Activated T-cell treated with anti-CD3 and anti-CD28 coated beads, Interleukin-2, amount 50 U/mL, for 4 hours (primary cell): ENCODE measurements around the gene RGS6. TPM values are rescaled to one million over a fixed set of nuclear protein-coding genes. Genes with fewer than 3 reads are reported as not detected.

Source experiments
- ATAC-seq, 2 donors: fragments of 200-7000 bp; cut with Tn5 transposase; one replicate each; pipeline ENCODE4 v1.10.0; 2021
- DNase-seq: peaks from one replicate; pipeline ENCODE4 v3.0.0-alpha.2; 2020
- H3K27me3 Mint-ChIP-seq: one replicate; pipeline ENCODE4 v1.8.0; 2021; ENCODE audit warnings: low read depth, mixed read lengths
- H3K36me3 Mint-ChIP-seq: one replicate; pipeline ENCODE4 v1.8.0; 2022; ENCODE audit warnings: mixed read lengths; ENCODE audit not compliant: insufficient read depth
- H3K4me1 Mint-ChIP-seq: one replicate; pipeline ENCODE4 v1.8.0; 2021; ENCODE audit warnings: low read depth, mixed read lengths
- H3K4me3 Mint-ChIP-seq: one replicate; pipeline ENCODE4 v1.8.0; 2021; ENCODE audit warnings: mild to moderate bottlenecking, moderate library complexity, mixed read lengths
- H3K9me3 Mint-ChIP-seq: one replicate; pipeline ENCODE4 v1.8.0; 2021; ENCODE audit warnings: mixed read lengths
- total RNA-seq, 3 donors: library from RNA; stranded (reverse); gene quantifications; one replicate each; pipeline ENCODE4 v1.2.1, GENCODE V29; 2021

The RGS6 gene
- total RNA-seq, 3 donors from 2014 or later = 0.03 TPM; not detected in 2

DNA sequence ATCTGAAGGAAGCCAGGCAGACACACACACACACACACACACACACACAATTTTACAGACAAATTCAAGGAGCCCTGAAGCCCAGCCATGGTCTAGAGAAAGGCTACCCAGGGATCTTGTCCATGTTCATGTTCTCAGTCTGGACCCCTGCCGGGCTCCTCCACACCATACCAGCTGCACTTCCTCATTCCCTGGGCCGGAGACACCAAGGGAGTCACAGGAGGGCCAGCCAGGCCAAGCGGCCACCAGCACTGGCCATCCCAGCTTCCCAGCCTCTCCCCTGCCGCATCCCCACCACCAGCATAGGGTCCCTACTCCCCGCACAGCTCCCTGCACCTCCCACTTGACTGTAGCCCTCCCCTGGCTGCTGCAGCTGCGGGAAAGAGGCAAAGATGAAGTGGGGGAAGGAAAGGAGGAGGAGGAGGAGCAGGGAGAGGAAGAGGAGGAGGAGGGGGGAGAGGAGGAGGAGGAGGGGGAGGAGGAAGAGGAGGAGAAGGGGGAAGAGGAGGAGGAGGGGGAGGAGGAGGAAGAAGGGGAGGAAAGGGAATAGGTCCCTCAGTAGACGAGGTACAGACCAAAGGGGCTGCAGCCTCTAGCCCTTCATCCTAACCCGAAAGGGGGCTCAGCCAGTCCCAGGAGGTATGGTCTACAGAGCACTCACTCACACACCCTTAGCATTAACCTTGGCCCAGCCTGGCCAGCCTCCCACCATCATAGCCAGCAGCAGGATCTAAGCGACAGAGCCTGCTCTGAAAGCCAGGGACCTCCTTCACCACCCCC, 668.5 kb downstream of the RGS6 start:
- no peak for DNase-seq
- no peak for ATAC-seq
- H3K36me3 Mint-ChIP-seq = no peaks in the 10 kb centered on the region
- no peaks in the 10 kb centered on the region for H3K9me3 Mint-ChIP-seq
- peaks cover 3% of the 10 kb centered on the region for H3K4me1 Mint-ChIP-seq
- no peak overlapping the region for H3K4me3 Mint-ChIP-seq
- peaks cover 9% of the 10 kb centered on the region for H3K27me3 Mint-ChIP-seq

DNA sequence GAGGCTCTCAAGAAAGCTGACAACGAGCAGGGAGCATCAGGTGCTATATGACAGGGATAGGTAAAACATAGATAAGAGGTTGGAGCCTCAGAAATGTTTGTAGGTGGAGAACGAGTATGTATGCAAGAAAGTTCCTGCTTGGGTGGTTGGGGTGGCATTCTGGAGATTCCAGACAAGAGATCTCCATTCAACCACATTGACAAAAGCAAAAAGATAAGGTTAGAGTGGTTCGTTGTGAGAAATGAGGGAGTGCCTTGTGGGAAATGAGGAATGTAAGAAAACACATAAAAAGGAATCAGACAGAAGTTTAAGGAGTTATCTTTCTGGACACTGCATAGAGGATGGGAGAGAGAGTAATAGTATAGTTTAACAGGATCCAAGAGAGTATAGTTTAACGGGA, 671.4 kb downstream of the RGS6 start:
- H3K4me1 Mint-ChIP-seq = no peaks in the 10 kb centered on the region
- no peaks in the 10 kb centered on the region for H3K9me3 Mint-ChIP-seq
- ATAC-seq = no peak
- no peak overlapping the region for H3K4me3 Mint-ChIP-seq
- DNase-seq = no peak
- H3K36me3 Mint-ChIP-seq = no peaks in the 10 kb centered on the region
- peaks cover 6% of the 10 kb centered on the region for H3K27me3 Mint-ChIP-seq

DNA sequence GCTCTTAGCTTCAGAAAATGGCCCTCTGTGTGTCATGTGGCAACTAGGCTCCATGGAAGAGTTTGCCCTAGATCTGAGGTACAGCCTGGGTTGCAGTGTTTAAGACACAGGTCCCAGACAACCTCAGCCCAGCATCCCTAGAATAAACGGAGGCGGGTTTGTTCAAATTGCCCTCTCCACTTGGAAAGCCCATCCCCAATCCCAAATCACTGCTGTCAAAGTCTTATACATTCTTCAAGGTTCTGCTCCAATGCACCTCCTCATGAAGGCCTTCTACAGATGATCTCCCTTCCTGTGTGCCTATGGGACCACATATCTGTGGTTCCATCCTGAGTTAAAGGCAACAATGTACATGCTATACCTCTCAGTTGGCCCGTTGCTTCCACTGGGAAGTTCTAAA, 671.9 kb downstream of the RGS6 start:
- H3K36me3 Mint-ChIP-seq = no peaks in the 10 kb centered on the region
- no peak for ATAC-seq
- peaks cover 4% of the 10 kb centered on the region for H3K27me3 Mint-ChIP-seq
- no peaks in the 10 kb centered on the region for H3K9me3 Mint-ChIP-seq
- H3K4me3 Mint-ChIP-seq = no peak overlapping the region
- no peak for DNase-seq
- no peaks in the 10 kb centered on the region for H3K4me1 Mint-ChIP-seq

DNA sequence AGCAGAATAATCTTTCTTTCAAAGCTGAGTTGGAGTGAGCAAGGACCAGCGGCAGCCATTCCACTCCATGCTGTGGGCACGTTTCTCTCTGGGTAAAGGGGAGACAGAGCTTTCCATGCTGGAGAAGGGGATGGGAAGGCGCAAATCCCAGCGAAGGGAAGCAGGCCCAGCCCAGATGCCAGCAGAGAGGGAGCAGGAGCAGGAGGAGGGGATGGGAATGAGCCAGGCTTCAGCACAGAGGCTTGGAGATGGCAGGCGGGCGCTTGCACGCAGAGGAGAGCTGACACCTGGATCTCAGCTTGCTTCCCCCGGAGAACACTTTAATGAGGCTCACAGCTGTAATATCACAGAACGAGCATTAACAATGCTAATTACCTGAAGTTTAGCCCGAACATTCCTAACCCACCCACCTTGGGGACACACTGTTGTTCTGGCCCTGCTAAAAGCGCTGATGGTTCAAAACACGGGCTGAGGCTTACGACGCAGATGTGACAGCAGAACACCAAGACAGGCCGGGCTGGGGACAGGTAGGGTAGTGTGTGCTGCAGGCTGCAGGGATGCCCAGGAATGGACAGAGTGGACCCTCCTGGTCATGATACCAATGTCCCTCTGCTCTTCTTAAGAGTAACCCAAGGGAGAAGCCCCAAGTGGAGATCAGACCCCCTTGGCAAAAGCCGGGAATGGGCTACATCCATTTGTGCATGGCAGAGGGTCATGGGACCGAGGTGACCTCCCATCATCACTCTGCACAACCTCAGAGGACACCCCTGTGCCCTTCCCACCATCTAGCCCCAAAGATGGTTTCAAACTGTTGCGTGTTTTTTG, 673.1 kb downstream of the RGS6 start:
- ATAC-seq (no peak), DNase-seq (no peak)
- no peak overlapping the region for H3K4me3 Mint-ChIP-seq

DNA sequence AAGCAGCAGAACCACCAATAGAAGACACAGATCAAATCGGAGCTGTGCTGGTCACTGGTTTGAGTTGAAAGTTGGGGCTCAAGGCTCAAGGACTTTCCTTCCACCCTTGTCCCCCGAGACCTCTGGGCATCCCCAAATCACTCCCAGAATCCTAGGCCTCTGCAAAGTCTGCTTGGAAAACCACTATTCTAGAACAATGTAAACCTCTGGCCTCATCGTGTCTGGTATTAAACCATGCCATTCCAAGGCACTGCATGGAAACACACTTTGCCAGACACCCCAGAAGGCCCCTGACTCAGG, 673.6 kb downstream of the RGS6 start:
- Mint-ChIP-seq H3K36me3 (no peaks in the 10 kb centered on the region), H3K27me3 (no peaks in the 10 kb centered on the region), H3K9me3 (no peaks in the 10 kb centered on the region), H3K4me1 (no peaks in the 10 kb centered on the region), H3K4me3 (no peak overlapping the region)
- ATAC-seq = no peak
- DNase-seq = no peak

More for the DNA sequence above, 673.1 kb downstream of the RGS6 start:
- Mint-ChIP-seq H3K4me1 (no peaks in the 10 kb centered on the region), H3K36me3 (no peaks in the 10 kb centered on the region), H3K9me3 (no peaks in the 10 kb centered on the region), H3K27me3 (peaks cover 2% of the 10 kb centered on the region)

DNA sequence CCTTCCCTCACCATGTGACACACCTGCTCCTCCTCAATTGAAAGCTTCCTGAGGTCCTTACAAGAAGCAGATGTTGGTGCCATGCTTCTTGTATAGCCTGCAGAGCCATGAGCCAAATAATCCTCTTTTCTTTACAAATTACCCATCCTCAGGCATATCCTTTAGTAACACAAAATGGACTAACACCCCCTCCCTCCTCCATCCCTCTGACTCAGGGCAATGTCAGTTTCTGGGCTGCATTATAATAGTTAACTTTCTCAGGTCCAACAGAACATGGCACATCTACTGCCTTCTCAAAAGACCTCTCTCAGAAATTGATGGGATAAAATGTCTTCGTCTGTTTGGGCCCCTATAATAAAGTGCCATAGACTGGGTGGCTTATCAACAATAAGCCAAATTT, 674.6 kb downstream of the RGS6 start:
- Mint-ChIP-seq H3K4me1 (no peaks in the 10 kb centered on the region), H3K4me3 (no peak overlapping the region), H3K36me3 (no peaks in the 10 kb centered on the region), H3K27me3 (no peaks in the 10 kb centered on the region), H3K9me3 (no peaks in the 10 kb centered on the region)
- ATAC-seq = no peak
- DNase-seq = no peak

DNA sequence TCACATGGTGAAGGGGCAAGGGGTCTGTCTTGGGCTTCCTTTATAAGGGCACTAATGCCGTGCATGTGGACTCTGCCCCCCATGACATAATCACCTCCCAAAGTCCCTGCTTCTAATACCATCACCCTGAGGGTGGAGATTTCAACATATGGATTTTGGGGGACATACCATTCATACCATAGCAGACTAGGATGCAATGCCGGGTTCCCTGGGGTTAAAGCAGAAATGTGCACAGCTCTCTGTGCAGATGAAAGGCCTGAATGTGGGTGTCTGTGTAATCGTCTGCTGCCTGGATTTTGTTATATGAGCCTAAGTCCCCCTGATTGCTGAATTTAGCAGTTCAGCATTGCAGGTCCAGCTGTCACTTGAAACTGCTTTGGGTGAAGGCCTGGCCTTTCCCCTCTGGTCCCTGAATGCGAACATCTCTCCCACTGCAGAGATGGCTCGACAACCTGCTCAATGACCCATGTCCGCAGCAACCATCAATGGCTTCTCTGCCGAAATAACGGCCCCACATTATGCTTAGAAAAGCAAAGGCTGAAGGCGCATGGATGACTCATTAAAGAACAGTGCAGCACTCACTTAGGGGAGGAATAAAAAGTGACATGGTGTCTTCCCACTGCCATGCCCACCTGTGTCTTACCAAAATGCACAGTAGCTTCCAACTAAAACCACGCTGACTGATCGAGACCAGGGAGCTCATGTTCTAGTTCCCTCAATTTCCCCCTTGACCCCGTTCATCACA, 675.3 kb downstream of the RGS6 start:
- ATAC-seq (no peak), DNase-seq (no peak)
- Mint-ChIP-seq H3K9me3 (no peaks in the 10 kb centered on the region), H3K4me3 (no peak overlapping the region), H3K27me3 (no peaks in the 10 kb centered on the region), H3K36me3 (no peaks in the 10 kb centered on the region), H3K4me1 (no peaks in the 10 kb centered on the region)

DNA sequence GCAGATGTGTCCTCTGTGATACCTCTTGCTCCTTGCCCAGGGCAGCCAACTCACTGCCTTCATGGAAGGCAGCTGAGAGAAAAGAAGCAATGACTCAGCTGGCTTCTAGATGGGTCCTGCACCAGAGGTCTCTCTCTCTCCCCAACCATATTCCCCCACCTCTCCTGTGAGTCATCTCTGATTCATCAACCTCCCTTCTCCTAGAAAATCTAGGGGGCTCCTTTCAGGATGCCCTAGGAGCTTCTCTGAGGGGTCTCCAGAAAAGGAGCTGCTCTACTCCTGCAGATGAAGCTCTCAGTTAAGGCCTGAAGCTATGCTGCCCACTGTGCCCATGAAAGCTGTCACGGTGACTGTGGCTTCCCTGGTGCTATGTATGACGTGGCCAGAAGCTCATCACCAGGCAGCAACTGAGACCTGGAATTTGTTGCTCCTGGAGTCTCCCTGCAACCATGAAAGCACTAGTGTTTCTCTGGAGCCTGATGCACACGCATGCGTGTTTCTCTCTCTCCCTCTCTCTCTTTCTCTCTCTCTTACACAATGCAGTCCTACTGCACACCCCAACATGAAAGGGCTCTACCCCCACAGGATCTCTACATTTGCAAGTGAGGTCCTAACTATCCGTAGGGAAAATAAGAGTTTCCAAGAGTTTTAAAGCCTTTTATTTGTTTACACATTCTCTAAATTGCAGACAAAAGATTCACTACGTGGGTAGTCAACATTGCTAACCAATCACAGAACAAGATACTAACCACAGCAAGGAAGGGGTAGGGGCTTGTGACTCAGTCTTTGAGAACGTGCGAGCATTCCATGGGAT, 676.4 kb downstream of the RGS6 start:
- Mint-ChIP-seq H3K4me1 (no peaks in the 10 kb centered on the region), H3K4me3 (no peak overlapping the region), H3K27me3 (no peaks in the 10 kb centered on the region), H3K9me3 (no peaks in the 10 kb centered on the region), H3K36me3 (no peaks in the 10 kb centered on the region)
- ATAC-seq (no peak), DNase-seq (no peak)

DNA sequence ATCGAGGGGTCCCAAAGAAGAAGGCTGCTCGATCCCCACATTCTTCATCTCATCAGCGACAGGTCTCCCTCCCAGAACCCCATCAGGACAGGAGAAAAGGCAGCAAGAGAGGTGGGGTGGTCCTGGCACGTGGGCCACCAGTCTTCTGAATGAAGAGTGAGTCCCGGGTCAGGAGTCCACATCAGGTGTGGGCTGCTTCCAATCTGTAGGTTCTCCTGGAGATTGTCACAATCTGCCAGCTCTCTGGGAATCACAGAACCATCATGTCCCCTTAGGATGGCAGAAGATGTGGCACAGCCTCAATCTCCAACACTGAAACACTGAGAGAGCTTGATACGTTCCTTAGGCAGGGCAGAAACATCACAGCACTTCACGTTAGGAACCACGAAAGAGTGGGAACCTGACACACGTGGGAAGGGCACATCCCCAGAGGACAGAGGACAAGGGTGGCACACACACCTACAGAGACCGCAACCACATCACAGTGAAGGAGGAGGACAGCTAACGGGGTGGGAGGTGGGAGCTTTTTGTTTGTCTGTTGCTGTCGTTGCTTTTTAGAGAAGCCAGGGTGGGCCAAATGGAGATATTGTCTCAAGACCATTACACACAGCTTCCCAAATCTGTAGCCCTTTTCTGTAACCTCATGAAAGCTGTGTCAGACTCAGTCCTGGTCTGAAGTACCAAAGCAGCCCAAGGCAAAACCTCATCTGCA, 677.1 kb downstream of the RGS6 start:
- Mint-ChIP-seq H3K36me3 (no peaks in the 10 kb centered on the region), H3K4me1 (no peaks in the 10 kb centered on the region), H3K9me3 (no peaks in the 10 kb centered on the region), H3K27me3 (no peaks in the 10 kb centered on the region), H3K4me3 (no peak overlapping the region)
- DNase-seq (no peak), ATAC-seq (no peak)

DNA sequence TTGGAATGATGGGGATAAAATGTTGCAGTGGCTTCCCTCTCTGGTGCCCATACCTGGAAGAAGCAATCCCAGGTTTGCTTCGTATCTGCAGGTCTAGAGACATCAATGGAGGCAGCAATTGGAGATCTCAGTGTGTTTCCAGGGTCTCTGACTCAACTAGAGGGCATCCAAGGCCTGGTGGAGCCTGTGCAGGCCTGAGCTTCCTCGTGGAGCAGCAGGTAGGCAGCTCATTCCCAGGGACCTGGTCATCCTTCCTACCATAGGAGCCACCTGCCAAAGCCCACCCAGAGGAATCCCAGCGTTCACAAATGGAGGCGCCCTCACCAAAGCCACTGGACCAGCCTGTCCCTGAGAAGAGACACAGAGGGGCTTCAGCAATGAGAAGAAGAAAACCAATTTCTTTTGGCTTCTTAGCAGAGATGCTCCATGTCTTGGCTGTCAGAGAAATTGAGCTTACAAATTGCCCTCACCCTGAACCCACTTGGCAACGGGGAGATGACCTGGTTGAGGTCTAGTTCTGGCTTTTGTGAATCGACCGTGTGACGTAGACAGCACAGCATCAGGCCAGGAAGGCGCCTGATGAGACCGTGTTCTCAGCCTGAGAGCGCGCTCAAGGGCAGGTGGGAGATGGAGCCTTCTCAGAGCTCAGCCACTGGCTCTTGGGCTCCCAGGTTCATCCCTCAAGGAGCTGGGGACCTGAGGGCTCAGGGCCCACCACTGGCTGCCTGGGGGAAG, 678.0 kb downstream of the RGS6 start:
- ATAC-seq (no peak), DNase-seq (no peak)
- no peaks in the 10 kb centered on the region for H3K4me1 Mint-ChIP-seq
- no peaks in the 10 kb centered on the region for H3K36me3 Mint-ChIP-seq
- no peak overlapping the region for H3K4me3 Mint-ChIP-seq
- no peaks in the 10 kb centered on the region for H3K27me3 Mint-ChIP-seq
- H3K9me3 Mint-ChIP-seq = no peaks in the 10 kb centered on the region

DNA sequence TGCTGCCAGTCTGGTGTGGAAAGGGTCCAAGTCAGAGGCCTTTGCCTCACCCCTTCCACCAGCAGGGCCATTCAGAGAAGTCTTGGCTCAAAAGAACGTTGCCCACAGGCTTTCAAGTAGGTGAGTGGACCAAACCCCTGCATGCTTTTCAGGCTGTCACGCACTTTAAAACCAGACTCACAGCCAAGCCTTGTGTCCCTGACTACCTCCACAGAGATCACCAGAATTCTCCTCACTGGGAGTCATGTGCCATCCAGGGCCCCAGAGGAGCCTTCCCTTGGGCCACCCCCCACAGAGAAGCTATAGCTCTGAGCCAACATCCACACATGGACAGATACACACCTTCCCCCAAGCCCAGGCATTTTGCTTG, 678.6 kb downstream of the RGS6 start:
- Mint-ChIP-seq H3K27me3 (no peaks in the 10 kb centered on the region), H3K4me1 (no peaks in the 10 kb centered on the region), H3K4me3 (no peak overlapping the region), H3K36me3 (no peaks in the 10 kb centered on the region), H3K9me3 (no peaks in the 10 kb centered on the region)
- DNase-seq (no peak), ATAC-seq (no peak)

DNA sequence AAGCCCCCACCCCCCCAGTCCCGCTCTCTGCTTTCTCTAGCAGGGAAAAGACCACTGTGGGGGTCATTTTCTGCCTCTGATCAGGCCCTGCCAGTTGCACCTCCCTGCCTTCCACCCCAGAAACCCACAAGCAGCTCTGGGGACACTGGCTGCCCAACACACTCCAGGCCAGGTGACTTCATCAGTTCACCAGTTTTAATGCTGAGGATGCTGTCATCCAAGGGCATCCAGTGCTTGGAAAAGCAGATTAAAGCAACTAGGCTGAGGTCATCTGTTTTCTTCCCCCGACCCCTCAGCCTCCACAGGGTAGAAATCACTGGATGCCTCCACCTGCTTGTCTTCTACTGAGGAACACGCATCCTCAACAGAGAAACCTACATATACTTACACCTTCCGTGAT, 679.3 kb downstream of the RGS6 start:
- no peak for ATAC-seq
- Mint-ChIP-seq H3K4me3 (no peak overlapping the region), H3K9me3 (no peaks in the 10 kb centered on the region), H3K36me3 (no peaks in the 10 kb centered on the region), H3K27me3 (no peaks in the 10 kb centered on the region), H3K4me1 (no peaks in the 10 kb centered on the region)
- DNase-seq = no peak

DNA sequence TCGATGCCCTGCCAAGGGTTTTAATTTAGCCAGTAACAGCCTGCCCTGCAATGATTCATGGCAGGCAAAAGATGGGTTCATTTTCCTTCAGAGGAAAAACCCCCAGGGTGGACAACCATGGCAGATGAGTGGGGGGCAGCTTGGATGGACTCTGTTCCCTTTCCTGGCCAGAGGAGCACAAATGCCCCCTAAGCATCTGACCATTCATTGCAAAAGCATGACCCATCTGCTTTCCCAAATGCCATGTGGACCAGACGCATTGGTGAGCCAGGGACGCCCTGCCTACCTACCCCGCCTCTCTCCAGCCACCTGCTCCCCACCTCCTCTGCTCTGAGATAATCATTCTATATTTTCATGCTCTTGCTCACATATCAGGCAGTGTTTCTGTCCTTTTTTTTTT, 679.8 kb downstream of the RGS6 start:
- no peaks in the 10 kb centered on the region for H3K36me3 Mint-ChIP-seq

More for the DNA sequence above, 679.8 kb downstream of the RGS6 start:
- Mint-ChIP-seq H3K4me3 (no peak overlapping the region), H3K9me3 (no peaks in the 10 kb centered on the region), H3K27me3 (no peaks in the 10 kb centered on the region), H3K4me1 (no peaks in the 10 kb centered on the region)
- no peak for ATAC-seq
- DNase-seq = no peak
